ENCODE data around the gene ZNF615.
"Not testable (repeated sequence)": the region's sequence is repeated elsewhere in the genome, so short reads cannot be mapped to it uniquely, and the experiment has no call there.

The ZNF615 gene

GRCh38 chr19:51983361-51983760, 24.6 kb downstream of the ZNF615 start:
- H3K27me3 ChIP-seq (ENCODE audit: control insufficient read depth, low read length), result no peaks in the 10 kb centered on the region
- no peaks in the 10 kb centered on the region for H4K20me1 ChIP-seq (ENCODE audit: control insufficient read depth, insufficient read depth, low read depth, low read length)
- peaks cover 8% of the 10 kb centered on the region for H3K79me2 ChIP-seq (ENCODE audit: control insufficient read depth, low read length)
- peaks cover 7% of the 10 kb centered on the region for H3K36me3 ChIP-seq (ENCODE audit: control insufficient read depth, low read length)
- H3K4me3 ChIP-seq (ENCODE audit: low read length), result no peak overlapping the region
- H3K27ac ChIP-seq (ENCODE audit: low read depth, low read length), result no peak overlapping the region
- peaks cover 5% of the 10 kb centered on the region for H3K4me1 ChIP-seq (ENCODE audit: control insufficient read depth, low read length)
- H3F3A ChIP-seq (ENCODE audit: control insufficient read depth, insufficient read depth), result 0 out of 2 replicates have a peak, but pooled peaks cover 4% of the 10 kb centered on the region
- H3K9me3 ChIP-seq (ENCODE audit: control insufficient read depth, insufficient read depth, low read length), result peaks cover 51% of the 10 kb centered on the region
- no peak for TF ChIP-seq EZH2phosphoT487 (IDR thresholded peaks at IDR 0.05; ENCODE audit: borderline replicate concordance, low read length)
- TF ChIP-seq, protein P1, sequence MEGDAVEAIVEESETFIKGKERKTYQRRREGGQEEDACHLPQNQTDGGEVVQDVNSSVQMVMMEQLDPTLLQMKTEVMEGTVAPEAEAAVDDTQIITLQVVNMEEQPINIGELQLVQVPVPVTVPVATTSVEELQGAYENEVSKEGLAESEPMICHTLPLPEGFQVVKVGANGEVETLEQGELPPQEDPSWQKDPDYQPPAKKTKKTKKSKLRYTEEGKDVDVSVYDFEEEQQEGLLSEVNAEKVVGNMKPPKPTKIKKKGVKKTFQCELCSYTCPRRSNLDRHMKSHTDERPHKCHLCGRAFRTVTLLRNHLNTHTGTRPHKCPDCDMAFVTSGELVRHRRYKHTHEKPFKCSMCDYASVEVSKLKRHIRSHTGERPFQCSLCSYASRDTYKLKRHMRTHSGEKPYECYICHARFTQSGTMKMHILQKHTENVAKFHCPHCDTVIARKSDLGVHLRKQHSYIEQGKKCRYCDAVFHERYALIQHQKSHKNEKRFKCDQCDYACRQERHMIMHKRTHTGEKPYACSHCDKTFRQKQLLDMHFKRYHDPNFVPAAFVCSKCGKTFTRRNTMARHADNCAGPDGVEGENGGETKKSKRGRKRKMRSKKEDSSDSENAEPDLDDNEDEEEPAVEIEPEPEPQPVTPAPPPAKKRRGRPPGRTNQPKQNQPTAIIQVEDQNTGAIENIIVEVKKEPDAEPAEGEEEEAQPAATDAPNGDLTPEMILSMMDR (IDR thresholded peaks at IDR 0.05; ENCODE audit: low read depth, low read length, poor library complexity, severe bottlenecking), result no peak
- H3K9me2 ChIP-seq (replicated peaks; ENCODE audit: control insufficient read depth, low read length), result no peaks in the 10 kb centered on the region
- no peak overlapping the region for H3K4me2 ChIP-seq (ENCODE audit: low read length)

DNA sequence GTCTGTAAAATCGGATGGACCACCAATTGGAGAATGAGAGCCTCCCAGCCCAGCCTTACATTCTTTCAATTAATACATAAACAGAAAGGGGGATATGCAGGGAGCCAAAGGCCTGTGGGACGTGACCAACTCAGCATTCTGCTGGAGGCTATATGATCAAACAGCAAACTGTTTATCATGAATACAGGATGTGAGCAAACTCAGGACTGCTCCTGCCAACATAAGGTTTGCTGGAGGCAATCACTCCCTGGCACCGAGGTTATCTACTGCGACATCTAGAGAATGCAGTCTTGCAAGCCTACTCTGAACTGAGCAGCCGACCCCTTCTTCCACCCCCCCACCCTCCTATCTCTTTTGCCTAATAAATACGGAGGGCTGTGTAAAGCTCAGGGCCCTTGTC, 27.1 kb downstream of the ZNF615 start:
- H3K4me3 ChIP-seq (ENCODE audit: low read length); H3K36me3 ChIP-seq (ENCODE audit: control insufficient read depth, low read length); H4K20me1 ChIP-seq (ENCODE audit: control insufficient read depth, insufficient read depth, low read depth, low read length); H3K27ac ChIP-seq (ENCODE audit: low read depth, low read length); H3K4me1 ChIP-seq (ENCODE audit: control insufficient read depth, low read length); H3K9me2 ChIP-seq (replicated peaks; ENCODE audit: control insufficient read depth, low read length); H3F3A ChIP-seq (ENCODE audit: control insufficient read depth, insufficient read depth); H3K4me2 ChIP-seq (ENCODE audit: low read length); H3K27me3 ChIP-seq (ENCODE audit: control insufficient read depth, low read length); H3K79me2 ChIP-seq (ENCODE audit: control insufficient read depth, low read length): not testable (repeated sequence)
- peaks cover 46% of the 10 kb centered on the region for H3K9me3 ChIP-seq (ENCODE audit: control insufficient read depth, insufficient read depth, low read length)

- no peak for TF ChIP-seq EZH2phosphoT487 (IDR thresholded peaks at IDR 0.05; ENCODE audit: borderline replicate concordance, low read length)
- TF ChIP-seq, protein P1 (IDR thresholded peaks at IDR 0.05; ENCODE audit: low read depth, low read length, poor library complexity, severe bottlenecking), result no peak
- H3K9me3 ChIP-seq (ENCODE audit: control insufficient read depth, insufficient read depth, low read length), result peaks cover 41% of the 10 kb centered on the region
- H3K9me2 ChIP-seq (replicated peaks; ENCODE audit: control insufficient read depth, low read length), result no peaks in the 10 kb centered on the region
- H3K4me3 ChIP-seq (ENCODE audit: low read length), result no peak overlapping the region
- H3K79me2 ChIP-seq (ENCODE audit: control insufficient read depth, low read length), result peaks cover 3% of the 10 kb centered on the region; the same call in 1 of the 2 replicates
- H3F3A ChIP-seq (ENCODE audit: control insufficient read depth, insufficient read depth), result no peaks in the 10 kb centered on the region
- no peaks in the 10 kb centered on the region for H3K4me1 ChIP-seq (ENCODE audit: control insufficient read depth, low read length)
- no peaks in the 10 kb centered on the region for H3K36me3 ChIP-seq (ENCODE audit: control insufficient read depth, low read length)
- no peak overlapping the region for H3K4me2 ChIP-seq (ENCODE audit: low read length)
- no peaks in the 10 kb centered on the region for H4K20me1 ChIP-seq (ENCODE audit: control insufficient read depth, insufficient read depth, low read depth, low read length)
- no peak overlapping the region for H3K27ac ChIP-seq (ENCODE audit: low read depth, low read length)
- H3K27me3 ChIP-seq (ENCODE audit: control insufficient read depth, low read length), result no peaks in the 10 kb centered on the region
Observed at GRCh38 chr19:51980116-51980736, 27.8 kb downstream of the ZNF615 start.

DNA sequence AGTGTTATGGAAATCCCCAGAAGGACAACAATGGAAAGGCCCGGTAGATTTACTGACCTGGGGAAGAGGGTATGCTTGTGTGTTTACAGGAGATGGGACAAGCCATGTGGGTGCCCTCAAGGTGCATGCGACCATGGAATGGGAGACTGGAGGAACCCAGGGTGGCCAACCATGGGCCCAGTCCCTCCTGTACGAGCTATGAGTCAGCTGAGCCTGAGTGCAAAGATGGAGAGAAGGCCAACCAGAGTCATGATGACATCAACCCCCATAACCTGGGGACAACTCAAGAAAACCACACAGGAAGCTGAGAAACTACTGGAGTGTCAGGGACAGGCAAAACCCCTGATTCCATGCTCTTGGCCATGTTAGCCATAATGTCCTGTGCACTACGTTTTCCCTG, 29.1 kb downstream of the ZNF615 start:
- H3K4me3 ChIP-seq (ENCODE audit: low read length), result no peak overlapping the region
- H3K4me1 ChIP-seq (ENCODE audit: control insufficient read depth, low read length), result no peaks in the 10 kb centered on the region
- H3F3A ChIP-seq (ENCODE audit: control insufficient read depth, insufficient read depth), result no peaks in the 10 kb centered on the region
- H3K9me2 ChIP-seq (replicated peaks; ENCODE audit: control insufficient read depth, low read length), result no peaks in the 10 kb centered on the region
- H3K36me3 ChIP-seq (ENCODE audit: control insufficient read depth, low read length), result peaks cover under 1% of the 10 kb centered on the region; the same call in 1 of the 2 replicates
- H3K27me3 ChIP-seq (ENCODE audit: control insufficient read depth, low read length), result no peaks in the 10 kb centered on the region
- peaks cover 45% of the 10 kb centered on the region for H3K9me3 ChIP-seq (ENCODE audit: control insufficient read depth, insufficient read depth, low read length)
- H3K27ac ChIP-seq (ENCODE audit: low read depth, low read length), result no peak overlapping the region
- no peaks in the 10 kb centered on the region for H4K20me1 ChIP-seq (ENCODE audit: control insufficient read depth, insufficient read depth, low read depth, low read length)
- TF ChIP-seq, protein P1 (IDR thresholded peaks at IDR 0.05; ENCODE audit: low read depth, low read length, poor library complexity, severe bottlenecking), result no peak
- TF ChIP-seq EZH2phosphoT487 (IDR thresholded peaks at IDR 0.05; ENCODE audit: borderline replicate concordance, low read length), result no peak
- no peak overlapping the region for H3K4me2 ChIP-seq (ENCODE audit: low read length)
- H3K79me2 ChIP-seq (ENCODE audit: control insufficient read depth, low read length), result peaks cover 3% of the 10 kb centered on the region; the same call in 1 of the 2 replicates
